ENCODE measurements around the gene BRF1.

The BRF1 gene

DNA sequence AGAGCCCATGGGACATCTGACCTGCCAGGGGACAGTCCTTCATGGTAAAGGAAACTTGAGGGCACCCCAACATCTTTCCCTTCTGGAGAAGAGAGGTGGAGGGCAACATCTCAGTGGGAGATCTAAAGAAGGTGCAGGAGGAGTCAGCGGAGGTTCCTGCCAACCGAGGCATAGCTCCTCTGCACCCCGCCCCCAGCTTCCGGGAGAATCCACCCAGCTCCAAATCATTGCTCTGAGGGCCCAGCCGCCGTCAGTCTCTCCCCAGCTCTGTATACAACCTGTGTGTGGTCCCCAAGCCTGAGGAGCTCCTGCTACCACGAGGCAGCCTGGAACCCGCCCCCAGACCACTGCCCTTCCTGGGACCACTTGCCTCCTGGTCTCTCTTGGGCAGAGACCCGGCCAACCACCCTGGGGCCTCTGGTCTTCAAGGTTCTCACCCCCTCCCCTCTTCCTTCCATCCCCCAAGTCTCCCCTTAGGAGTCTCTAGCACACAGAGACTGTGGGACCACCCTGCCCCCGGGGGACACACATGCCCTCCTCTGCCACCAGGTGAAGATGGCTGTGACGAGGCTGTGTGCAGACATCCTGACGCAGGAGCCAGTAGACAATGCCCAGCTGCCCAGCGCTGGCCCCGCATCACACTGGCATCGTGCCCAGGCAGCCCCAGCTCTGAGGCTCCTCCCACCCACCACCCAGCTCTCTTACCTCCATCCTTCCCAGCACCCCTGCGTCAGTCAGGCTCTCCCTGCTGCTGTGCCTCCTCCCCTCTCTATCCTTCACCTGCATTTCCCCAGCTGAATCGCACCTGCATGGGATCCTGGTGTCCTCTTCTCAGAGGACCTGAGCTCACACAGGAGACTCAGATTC, 106.7 kb downstream of the BRF1 start:
- DNase-seq (ENCODE audit: low spot score) = no peak

DNA sequence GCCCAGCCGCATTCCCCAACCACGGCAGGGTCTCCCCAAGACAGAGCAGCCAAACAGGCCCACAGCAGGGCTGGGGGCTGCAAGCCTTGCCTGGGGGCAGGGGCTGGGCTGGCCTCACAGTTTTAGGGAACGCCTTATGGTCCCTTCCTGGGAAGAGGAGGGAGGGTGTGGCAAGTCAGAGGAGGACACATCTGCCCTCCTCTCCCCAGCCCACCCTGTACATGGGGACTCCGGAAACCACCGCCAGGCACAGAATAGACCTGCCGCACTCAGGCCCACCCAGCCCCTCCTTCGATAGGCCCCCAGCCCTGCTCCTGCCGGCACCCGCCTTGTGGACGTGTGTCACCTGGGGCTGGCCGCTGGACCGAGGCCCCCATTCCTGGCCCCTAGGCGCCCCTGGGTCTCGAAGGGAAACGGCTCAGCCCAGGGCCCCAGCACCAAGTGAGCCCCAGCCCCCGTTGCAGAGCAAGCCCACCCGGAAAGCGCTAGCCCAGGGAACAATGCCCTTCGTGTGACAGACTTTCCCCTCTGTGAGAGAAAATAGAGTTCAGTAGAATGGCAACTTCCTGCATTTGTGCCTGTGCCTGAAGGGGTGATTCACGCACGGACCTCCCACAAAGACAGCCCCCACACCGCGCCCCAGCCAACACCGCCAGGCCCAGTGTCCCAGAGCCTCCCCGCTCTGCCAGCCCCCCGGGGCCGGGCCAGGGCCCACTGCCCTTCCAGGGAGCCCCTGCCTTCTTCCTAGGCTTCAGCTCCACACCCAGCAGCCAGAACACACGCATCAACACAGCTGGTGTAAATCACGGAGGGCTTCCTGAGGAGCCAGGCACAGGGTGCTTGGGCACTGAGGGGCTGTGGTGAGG, 107.7 kb downstream of the BRF1 start:
- DNase-seq (ENCODE audit: low spot score) = no peak

DNA sequence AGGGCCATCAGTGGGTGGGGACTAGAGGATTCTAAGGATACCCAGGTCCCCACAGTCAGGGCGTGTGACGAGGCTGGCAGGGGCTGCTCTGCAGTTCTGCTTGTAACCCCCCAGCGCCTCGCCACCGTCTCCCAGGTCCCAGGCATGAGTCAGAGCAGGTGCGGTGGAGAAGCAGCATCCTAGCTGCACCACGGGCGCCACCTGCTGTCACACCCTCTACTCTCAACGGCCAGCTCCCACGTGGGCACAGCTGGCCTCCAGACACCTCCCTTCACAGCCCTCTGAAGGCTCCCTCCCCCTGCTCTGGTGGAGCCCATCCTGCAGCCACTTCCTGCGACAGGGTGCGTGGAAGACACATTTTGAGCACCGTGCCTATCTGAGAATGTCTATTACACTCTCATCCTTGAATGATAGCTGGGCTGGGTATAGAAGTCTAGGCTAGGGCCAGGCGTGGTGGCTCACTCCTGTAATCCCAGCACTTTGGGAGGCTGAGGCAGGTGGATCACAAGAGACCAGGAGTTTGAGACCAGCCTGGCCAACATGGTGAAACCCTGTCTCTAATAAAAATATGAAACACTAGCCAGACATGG, 112.8 kb downstream of the BRF1 start:
- DNase-seq (ENCODE audit: low spot score) = no peak

DNA sequence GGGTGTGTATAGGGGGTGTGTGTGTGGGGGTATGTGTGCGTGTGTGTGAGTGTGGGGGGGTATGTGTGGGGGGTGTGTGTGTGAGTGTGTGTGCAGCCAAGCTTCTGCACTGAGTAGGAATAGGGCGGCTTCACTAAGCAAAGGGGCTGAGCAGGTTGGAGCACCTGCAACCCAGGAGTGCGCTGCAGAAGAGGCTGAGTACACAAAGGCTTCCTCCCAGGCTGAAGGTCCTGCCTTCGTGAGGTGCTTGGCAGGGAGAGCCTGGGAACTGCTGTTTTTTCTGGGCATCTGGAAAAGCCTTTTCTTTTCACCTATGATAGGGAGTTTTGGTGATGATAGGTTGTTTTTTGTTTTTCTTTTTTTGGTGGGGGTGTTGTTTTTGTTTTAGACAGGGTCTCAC, 113.7 kb downstream of the BRF1 start:
- DNase-seq (ENCODE audit: low spot score) = no peak

DNA sequence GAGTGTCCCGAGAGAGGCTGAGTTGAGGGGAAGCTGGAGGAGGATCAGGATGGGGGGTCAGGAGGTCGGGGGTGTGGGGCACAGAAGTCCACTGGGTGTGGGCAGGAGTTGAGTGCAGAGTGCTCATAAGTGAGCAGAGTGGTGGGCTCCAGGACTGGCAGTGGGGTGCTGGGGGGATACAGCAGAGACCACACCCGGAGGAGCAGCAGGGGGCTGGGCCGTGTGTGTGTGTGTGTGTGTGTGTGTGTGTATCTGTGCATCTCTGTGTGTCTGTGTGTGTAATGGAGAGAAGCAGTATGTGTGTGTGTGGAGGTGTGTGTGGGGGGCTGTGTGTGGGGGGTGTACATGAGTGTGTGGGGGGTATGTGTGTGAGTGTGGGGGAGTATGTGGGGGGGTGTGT, 114.8 kb downstream of the BRF1 start:
- DNase-seq (ENCODE audit: low spot score) = no peak

DNA sequence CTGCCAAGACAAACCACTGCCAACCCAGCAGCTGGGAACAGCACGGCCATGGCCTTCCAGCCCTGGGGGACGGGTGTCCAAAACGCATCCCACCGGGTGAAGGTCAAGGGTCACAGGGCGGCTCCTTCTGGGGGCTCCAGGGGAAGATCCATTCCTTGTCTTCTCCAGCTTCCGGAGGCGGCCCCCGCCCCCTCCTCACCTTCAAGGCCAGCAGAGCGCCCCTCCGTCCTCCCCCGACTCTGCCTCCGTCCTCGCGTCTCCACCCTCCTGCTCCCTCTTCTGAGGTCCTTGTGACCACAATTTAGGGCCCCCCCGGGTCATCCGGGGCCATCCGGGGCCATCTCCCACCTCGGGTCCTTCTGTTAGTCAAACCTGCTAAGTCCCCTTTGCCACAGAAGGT, 115.8 kb downstream of the BRF1 start:
- no peak for DNase-seq (ENCODE audit: low spot score)

DNA sequence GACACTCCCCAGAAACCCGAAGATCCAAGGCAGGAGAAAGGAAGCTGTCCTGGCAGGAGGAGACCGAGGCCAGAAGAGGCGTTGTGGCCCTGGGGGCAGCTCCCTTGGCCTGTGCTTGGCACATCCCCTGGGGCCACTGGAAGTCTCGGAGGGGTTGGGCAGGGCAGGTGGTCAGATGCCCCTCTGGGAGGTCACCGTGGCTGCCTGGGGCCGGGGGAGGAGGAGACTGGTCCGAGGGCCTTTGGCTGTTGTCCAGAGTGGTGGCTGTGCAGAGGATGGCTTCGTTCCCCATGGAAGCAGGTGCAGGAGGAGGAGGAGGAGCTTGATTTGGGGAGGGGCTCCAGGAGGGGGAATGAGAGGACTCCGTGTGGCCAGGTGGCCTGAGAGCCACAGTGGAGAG, 116.3 kb downstream of the BRF1 start:
- no peak for DNase-seq (ENCODE audit: low spot score)

DNA sequence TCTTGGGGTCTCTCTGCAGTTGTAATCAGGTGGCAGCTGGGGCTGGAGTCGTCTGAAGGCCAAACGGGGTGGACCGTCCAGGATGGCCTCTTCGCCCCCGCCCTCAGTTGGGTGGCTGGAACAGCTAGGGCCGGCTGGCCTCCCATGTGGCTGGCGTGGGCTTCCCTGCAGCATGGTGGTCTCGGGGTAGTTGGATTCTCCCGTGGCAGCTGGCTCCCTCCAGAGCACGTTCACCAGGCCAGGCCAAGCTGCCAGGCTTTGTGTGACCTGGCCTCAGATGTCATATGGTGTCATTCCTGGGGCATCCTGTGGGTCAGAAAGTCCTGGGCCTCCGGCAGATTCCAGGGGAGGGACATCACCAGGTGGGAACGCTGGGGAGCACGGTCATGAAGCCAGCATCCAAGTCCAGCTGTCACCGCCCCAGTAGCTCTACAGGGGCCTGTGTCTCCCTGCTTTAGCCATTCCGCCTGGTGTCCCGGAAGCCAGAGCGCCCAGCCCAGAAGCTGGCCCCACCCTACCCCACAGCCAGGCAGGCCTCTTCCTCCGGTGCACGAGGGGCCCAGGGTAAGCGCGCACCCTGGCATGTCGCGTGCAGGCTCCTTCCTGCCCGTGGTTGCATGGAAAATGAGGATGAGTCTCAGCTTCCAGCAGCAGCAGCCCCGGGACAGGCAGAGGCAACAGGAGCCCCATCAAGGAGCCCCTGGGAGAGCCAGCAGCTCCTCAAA, 118.3 kb downstream of the BRF1 start:
- no peak for DNase-seq (ENCODE audit: low spot score)

DNA sequence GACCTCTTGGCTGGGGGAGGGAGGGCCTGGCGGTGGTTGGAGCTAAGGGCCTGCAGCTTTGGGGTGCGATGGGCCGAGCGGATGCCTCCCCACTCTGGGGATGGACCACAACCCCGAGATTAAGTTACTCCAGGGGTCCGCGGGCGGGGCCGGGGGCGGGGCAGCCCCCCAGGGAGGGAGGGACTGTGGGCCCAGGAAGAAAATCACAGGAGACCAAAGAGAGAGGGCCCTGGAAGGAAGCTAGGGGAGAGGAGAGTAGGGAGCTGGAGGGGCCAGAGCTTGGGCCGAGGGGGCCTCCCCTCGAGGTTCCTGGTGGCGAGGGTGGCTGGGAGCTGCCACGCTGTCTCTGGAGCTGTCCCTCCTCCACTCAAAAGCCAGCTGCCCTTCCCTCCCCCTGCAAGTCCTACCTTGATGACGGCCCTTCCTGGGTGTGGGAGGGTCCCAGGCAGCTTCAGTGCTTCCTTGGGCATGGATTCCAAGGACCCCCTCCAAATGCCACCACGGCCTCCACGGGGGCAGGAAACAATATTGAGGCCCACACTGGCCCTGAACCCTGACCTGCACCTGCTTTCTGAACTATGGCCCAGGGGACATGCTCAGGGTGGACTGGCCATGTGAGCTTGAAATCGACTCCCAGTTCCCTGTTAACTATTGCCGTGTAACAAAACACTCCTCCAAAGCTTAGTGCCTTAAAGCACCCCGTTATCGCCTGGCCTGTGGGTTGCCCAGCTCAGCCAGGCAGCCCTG, 119.1 kb downstream of the BRF1 start:
- DNase-seq (ENCODE audit: low spot score) = no peak

DNA sequence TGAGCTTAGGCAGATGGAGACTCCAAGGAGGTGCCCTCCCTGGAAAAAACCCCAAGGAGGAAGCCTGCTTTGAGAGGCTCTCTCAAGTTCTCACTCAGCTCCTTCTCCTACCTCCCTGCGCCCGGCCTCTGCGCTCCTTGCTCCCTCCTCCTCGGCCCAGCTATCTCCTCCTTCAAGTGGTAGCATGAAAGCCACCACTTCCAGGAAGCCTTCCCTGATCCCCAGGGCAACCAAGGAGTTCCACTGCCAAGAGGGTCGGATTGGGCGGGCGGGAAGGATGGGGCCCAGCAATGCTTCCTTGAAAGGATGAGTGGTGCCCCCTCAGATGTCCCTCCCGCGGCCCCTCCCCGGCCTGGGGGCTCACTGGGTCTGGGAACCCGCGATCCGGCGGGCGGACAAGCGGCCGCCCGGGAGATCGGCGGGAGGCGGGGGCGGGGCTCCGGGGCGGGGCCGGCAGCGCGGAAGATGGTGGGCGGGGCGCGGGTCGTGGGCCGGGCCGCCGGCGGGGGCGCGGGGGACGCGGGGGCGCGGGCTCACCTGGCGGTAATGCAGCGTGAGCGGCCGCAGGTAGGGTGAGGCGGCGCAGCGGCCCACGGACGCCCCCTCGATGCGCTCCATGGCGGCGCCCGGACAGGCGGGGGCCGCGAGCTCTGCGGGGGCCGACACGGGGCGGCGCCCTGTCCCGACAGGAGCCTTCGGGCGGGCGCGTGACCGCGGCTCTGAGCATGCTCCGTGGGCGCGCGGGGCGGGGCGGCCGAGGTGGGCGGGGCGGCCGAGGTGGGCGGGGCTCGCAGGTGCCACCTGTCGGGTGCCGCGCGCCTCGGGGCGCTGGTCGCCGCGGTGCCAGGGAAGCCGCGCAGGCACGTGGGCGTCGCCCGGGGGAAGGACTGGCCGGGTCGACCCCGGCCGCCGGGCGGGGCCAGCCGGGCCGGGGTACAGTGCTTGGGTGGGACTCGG, 119.9 kb downstream of the BRF1 start, which contains the start of gene NUDT14:
TSS of gene NUDT14 (minus strand) at position 721 of the 957 bp plus-strand sequence. CDS start at position 618, 103 bp downstream.
- DNase-seq (ENCODE audit: low spot score) = peak; percentile 96

DNA sequence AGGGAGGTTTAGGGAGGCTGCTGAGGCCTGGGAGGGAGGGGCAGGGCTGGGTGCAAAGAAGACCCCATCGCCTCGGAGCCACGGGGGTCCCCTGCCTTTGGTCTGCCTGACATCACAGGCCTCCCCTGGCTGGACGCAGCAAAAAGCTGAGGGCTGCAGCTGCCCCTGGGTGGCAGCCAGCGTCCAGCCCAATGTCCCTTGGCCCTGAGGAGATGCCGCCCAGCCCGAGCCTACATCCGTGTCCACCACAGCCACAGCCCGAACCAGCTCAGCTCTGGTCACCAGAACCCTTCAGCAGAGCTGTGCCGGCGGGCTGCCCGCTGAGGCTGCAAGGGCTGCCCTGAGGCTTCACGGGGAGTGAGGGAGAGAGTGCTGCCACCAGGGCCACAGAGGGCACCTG, 121.6 kb downstream of the BRF1 start:
- no peak for DNase-seq (ENCODE audit: low spot score)

DNA sequence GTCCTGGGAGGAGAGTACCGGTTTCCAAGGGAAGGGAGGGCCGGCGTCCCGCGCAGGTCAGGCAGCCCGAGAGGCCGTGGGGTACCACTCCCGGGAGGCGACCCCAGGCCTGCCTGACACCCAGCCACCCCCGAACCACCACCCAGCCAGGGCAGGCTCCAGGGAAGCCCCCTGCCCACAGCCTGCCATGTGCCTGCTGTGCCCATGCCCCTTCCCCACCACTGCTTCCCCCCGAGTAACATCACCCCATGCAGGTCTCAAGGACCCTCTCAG, 122.0 kb downstream of the BRF1 start:
- DNase-seq (ENCODE audit: low spot score) = no peak

DNA sequence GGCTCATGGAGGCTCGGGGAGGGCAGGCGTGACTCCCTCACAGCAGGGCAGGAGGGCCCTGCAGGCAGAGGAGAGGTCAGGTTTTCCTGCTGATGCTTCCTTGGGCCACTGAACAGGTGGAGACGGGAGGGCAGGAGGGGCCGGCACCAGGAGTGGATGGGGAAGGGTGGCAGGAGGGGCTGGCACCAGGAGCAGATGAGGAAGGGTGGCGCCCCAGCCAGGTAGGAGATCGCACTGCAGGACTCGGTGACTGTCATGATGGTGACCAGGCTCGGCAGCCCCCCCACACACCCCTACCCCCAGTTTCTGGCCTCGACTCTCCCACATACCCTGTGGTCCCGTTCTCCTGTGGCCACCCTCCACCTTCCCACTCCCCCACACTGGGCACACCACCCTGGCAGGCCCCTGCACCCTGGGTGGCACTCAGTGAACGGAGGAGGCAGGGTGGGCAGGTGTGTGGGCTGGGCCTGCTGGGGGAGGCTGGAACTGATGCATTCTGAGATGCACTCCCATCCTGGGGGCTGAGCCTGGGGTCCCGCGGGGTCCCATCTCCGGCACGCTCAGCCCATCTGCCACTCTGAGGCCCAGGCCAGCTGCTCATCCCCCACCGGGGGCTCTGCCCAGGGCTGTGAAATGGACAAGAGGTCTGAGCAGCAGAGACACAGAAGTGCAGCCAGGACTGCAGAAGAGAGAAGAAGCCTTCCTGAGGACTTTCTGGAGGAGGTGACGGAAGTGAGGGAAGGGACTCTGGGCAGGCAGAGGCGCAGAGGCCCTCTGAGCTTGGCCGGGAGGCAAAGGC, 122.5 kb downstream of the BRF1 start:
- no peak for DNase-seq (ENCODE audit: low spot score)

DNA sequence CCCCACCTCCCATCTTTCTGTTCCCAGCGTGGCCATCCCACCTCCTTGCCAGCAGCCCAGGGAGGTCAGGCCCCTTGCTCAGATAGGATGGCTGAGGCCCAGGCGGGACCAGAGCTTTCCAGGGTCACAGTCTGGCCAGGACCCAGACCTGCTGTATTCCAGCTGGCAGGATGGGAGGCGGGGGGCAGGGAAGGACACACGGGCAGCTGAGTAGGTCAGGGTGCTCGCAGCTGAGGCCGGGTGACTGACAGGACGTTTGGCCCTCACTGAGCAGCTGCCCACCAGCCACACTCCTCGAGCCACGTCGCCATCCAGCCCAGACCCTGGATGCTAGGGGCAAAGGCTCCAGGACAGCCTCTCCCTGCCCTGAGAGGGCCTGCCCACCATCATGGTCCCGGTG, 123.7 kb downstream of the BRF1 start:
- no peak for DNase-seq (ENCODE audit: low spot score)

DNA sequence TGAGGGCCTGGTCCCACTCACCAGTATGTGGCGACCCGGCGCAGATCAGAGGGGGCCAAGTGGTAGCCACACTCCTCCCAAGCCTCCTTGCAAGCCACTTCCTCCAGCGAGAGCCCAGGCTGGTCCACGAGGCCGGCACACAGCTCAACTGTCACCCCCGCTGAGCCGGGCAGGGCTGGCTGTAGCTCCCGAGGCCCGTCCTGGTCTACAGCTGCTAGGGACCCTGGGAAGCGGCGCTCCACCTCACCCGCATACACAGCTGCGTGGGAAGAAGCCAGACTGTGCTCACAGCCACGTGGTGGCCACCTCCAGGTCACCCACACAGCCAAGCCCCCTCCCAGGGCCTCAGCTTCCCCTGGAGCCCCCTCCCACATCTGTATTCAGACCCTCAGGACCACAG, 124.3 kb downstream of the BRF1 start:
- DNase-seq (ENCODE audit: low spot score) = no peak

DNA sequence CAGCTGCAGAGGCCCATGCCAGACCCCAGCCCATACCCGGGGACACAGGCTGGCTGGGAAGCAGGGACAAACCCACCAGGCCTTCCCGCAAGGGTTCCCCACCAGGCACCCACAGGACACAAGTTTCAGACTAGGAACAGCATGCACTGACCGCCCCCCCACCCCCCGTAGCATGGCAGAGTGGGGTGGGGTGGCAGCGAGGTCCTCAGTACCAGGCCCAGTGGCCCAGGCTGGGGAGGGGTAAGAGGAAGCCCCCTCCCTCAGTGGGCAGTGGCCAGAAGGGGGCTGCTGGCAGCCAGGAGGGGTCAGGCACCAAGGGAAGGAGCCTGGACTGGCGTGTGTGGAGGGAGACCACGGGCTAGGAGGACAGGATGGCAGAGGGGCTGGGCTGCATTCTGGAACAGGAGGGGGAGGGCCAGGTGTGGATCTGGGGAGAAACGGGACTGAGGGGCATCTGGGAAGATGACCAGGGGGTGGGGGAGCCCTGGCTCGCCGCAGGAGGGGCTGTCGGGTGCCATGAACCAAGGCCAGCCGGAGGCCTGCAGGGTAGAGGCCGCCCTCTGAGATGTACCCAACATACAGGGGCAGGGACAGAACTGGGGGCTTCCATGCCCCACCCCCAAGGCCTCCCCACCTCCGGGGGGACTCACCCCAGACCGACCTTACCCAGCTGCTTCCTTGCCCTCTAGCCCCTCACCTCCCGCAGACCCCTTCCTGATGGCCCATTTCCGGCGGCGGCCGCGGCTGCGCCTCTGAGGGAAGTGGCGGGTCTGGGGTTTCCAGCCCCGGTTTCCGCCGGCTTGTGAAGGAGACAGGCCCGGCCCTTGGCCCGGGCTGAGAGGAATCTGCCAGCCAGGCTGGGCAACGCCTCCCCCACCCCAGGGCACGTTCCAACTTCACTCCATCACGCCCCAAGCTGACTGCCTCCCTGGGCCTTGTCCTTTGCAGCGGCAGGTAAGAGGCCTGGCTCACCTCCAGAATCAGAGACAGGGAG, 126.6 kb downstream of the BRF1 start:
- no peak for DNase-seq (ENCODE audit: low spot score)

DNA sequence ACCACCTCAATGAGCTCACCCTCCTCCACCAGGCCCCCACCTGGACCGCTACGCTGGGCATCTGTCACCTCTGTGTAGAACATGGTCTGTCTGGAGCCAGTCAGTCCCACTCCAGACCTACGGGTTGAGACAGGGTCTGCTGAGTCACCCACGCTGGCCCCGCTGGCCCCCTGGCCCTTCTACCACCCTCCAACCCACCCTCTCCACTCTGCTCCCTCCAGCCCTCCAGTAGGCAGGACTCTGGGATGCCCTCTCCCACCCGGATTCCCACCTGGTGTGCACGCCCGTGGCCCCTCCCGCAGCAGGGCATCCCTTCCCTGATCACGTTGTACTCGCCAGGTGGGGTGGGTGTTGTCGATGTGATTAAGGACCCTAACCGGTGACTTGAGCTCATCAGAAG, 127.7 kb downstream of the BRF1 start:
- no peak for DNase-seq (ENCODE audit: low spot score)

DNA sequence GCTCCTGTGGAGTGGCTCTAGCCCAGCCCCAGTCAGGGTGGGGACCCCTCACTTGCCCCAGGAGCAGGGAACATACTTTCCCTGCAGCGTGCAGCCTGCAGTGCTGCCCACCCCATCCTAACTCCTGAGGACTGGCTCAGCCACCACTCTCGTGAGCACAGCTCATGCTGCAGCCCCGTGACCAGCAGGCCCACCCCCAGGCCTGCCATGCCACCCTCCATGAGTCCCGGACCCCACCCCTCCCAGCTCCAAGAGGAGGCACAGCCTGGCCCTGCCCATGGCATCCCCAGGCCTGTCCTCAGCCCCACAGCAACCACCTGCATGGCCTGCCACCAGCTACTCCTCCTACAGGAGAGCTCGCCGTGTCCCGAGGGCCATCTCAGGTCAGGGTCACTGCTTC, 128.3 kb downstream of the BRF1 start:
- DNase-seq (ENCODE audit: low spot score) = no peak
